GM12875 (cell line): ENCODE measurements around the gene MSANTD4.

Experiments used
- H3K4me3 ChIP-seq: one replicate; pipeline ENCODE4 v1.5.1; 2011; ENCODE audit warnings: low read depth, low read length, control low read depth
- CTCF ChIP-seq: IDR thresholded peaks from 2 replicates; pipeline ENCODE4 v1.5.1; 2011; ENCODE audit warnings: low read depth, mild to moderate bottlenecking, control low read depth, inconsistent platforms, low read length, moderate library complexity, borderline replicate concordance; ENCODE audit not compliant: insufficient read depth

The MSANTD4 gene

GRCh38 chr11:106030609-106031008, 8.6 kb upstream of the MSANTD4 start:
- TF ChIP-seq CTCF = no peak
- H3K4me3 ChIP-seq = no peak overlapping the region

GRCh38 chr11:106022795-106023275, 795 bp upstream of the MSANTD4 start:
- peak overlapping the region; percentile 42 for H3K4me3 ChIP-seq
- no peak for TF ChIP-seq CTCF

GRCh38 chr11:106021181-106021966, 666 bp downstream of the MSANTD4 start:
- H3K4me3 ChIP-seq = peak overlapping the region; percentile 86
- no peak for TF ChIP-seq CTCF

GRCh38 chr11:106017093-106017492, 4.9 kb downstream of the MSANTD4 start:
- no peak overlapping the region for H3K4me3 ChIP-seq
- no peak for TF ChIP-seq CTCF

GRCh38 chr11:106015066-106015465, 7.0 kb downstream of the MSANTD4 start:
- no peak for TF ChIP-seq CTCF
- no peak overlapping the region for H3K4me3 ChIP-seq

- no peak overlapping the region for H3K4me3 ChIP-seq
- no peak for TF ChIP-seq CTCF
Observed at GRCh38 chr11:106014620-106015019, 7.4 kb downstream of the MSANTD4 start.

- TF ChIP-seq CTCF = no peak
- H3K4me3 ChIP-seq = no peak overlapping the region
Observed at GRCh38 chr11:106014035-106014434, 8.0 kb downstream of the MSANTD4 start.
